ENCODE results near the gene PDGFC. TPM values are rescaled to one million over a fixed set of nuclear protein-coding genes. Genes with fewer than 3 reads are reported as not detected.

PDGFC gene
- total RNA-seq, 4 donors from 2014 or later: 8.4 to 34.7 (median 21.9) TPM

- Histone ChIP-seq H3K9me3 (peaks cover 0 to 9% (median 0%) of the 10 kb centered on the region in 4 donors), H3K36me3 (peaks cover 0 to 4% (median 0%) of the 10 kb centered on the region in 3 donors), H3K27me3 (no peaks in the 10 kb centered on the region), H3K27ac (no peak overlapping the region), H3K4me3 (no peak overlapping the region), H3K4me1 (peaks cover 0 to 8% (median 0%) of the 10 kb centered on the region in 4 donors)
- 26 to 41% methylated on average over 2 of the region's 2 CpGs for WGBS, 2 donors
- TF ChIP-seq POLR2A (IDR thresholded peaks at IDR 0.05) (no peak), EP300 (IDR thresholded peaks at IDR 0.05) (peak in 1 of 2 donors; percentile 28)
- DNase-seq (ENCODE audit: low spot score in 2 of 2): no peak
Measured at GRCh38 chr4:156931267-156931666, 40.3 kb downstream of the PDGFC start.

GRCh38 chr4:156929386-156930105 lies 42.1 kb downstream of the PDGFC start:
- Histone ChIP-seq H3K4me3 (no peak overlapping the region), H3K9me3 (peaks cover 0 to 9% (median 0%) of the 10 kb centered on the region in 4 donors), H3K36me3 (peaks cover 0 to 4% (median 0%) of the 10 kb centered on the region in 3 donors), H3K4me1 (peaks cover 0 to 8% (median 0%) of the 10 kb centered on the region in 4 donors), H3K27me3 (no peaks in the 10 kb centered on the region), H3K27ac (no peak overlapping the region)
- TF ChIP-seq POLR2A (IDR thresholded peaks at IDR 0.05): no peak
- TF ChIP-seq CTCF (IDR thresholded peaks at IDR 0.05): no peak
- no peak for DNase-seq (ENCODE audit: low spot score in 2 of 2)
- 42 to 45% methylated on average over 3 of the region's 3 CpGs for WGBS, 2 donors

DNA sequence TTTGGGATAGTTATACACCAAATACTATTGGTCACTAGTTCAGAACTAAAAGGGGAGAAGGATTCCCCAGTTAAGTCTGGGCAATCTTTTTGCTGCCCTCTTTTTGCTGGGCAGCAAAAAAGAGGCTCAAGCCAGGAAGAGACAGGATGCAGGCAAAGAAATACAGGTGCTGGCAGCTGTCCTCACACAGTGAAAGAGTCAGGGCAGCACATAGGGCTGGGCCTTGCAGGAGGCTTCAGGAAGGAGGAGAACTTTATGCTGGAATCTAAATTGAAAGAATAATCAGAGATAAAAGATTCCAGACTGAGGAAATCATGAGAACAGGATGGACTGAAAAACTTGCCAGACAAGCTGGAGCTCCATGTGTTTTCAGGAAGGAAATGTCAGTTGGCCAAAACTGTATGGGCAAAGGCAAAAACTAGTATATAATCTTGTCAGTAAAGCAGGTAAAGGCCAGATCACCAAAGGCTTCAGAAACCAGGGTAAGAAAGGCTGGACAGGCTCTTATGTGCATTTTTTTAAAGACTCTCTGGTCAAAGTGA lies 46.8 kb downstream of the PDGFC start:
- TF ChIP-seq CTCF (IDR thresholded peaks at IDR 0.05) (no peak), EP300 (IDR thresholded peaks at IDR 0.05) (no peak), POLR2A (IDR thresholded peaks at IDR 0.05) (no peak)
- no peaks in the 10 kb centered on the region for H3K4me1 ChIP-seq

DNA sequence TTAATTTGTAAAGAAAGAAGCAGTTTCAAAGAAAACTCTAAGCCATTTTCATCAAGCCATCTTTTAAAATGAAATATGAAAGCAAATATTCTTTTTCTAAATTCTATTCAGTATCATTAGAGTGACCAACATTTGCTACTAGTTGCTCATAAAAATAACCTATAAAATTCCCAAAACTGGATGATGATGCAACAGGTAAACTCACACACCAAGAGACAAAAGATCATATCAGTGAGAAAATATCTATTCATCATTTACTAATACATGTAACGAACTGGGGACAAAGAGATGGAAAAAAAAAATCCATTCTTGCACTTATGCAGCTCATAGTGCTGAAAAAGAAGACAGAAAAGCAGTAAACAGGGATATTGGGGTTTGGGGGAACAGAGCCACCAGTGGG lies 48.1 kb downstream of the PDGFC start:
- no peaks in the 10 kb centered on the region for H3K27me3 ChIP-seq
- peaks cover 0 to 4% (median 0%) of the 10 kb centered on the region in 3 donors for H3K36me3 ChIP-seq
- no peak overlapping the region for H3K4me3 ChIP-seq
- H3K4me1 ChIP-seq: no peaks in the 10 kb centered on the region
- 74 to 78% methylated on average over 1 of the region's 1 CpG for WGBS, 2 donors
- peaks cover 0 to 9% (median 0%) of the 10 kb centered on the region in 4 donors for H3K9me3 ChIP-seq
- no peak for DNase-seq (ENCODE audit: low spot score in 2 of 2)
- no peak overlapping the region for H3K27ac ChIP-seq
- TF ChIP-seq EP300 (IDR thresholded peaks at IDR 0.05) (no peak), POLR2A (IDR thresholded peaks at IDR 0.05) (no peak), CTCF (IDR thresholded peaks at IDR 0.05) (no peak)

More for the DNA sequence above, 46.8 kb downstream of the PDGFC start:
- no peak overlapping the region for H3K4me3 ChIP-seq
- no peak for DNase-seq (ENCODE audit: low spot score in 2 of 2)
- H3K27ac ChIP-seq: no peak overlapping the region
- peaks cover 0 to 4% (median 0%) of the 10 kb centered on the region in 3 donors for H3K36me3 ChIP-seq
- peaks cover 0 to 9% (median 0%) of the 10 kb centered on the region in 4 donors for H3K9me3 ChIP-seq
- no peaks in the 10 kb centered on the region for H3K27me3 ChIP-seq

- Histone ChIP-seq H3K9me3 (peaks cover 0 to 15% (median 0%) of the 10 kb centered on the region in 4 donors), H3K4me3 (no peak overlapping the region), H3K27me3 (no peaks in the 10 kb centered on the region), H3K27ac (no peak overlapping the region), H3K36me3 (no peaks in the 10 kb centered on the region), H3K4me1 (no peaks in the 10 kb centered on the region)
- 90 to 96% methylated on average over 2 of the region's 2 CpGs for WGBS, 2 donors
- no peak for TF ChIP-seq CTCF (IDR thresholded peaks at IDR 0.05)
- no peak for TF ChIP-seq EP300 (IDR thresholded peaks at IDR 0.05)
- no peak for TF ChIP-seq POLR2A (IDR thresholded peaks at IDR 0.05)
- no peak for DNase-seq (ENCODE audit: low spot score in 2 of 2)
Measured at GRCh38 chr4:156915221-156915620, 56.4 kb downstream of the PDGFC start.
